H1 (cell line): Measurements from ENCODE around the gene VOPP1. TPM values are rescaled to one million over a fixed set of nuclear protein-coding genes. Genes with fewer than 3 reads are reported as not detected.
"Not testable (repeated sequence)": the region's sequence is repeated elsewhere in the genome, so short reads cannot be mapped to it uniquely, and the experiment has no call there.

ENCODE experiments used
- CTCF ChIA-PET: fragments of 300-600 bp; sonication (Branson Sonifier 250); formaldehyde crosslinking; loops from one replicate; lab custom pipeline; 2021; ENCODE audit not compliant: partially characterized antibody; lab: Charles Lee
- POLR2A ChIA-PET: fragments of 300-600 bp; sonication (Branson Sonifier 250); formaldehyde crosslinking; loops from one replicate; lab custom pipeline; 2021; ENCODE audit warnings: inconsistent platforms; ENCODE audit not compliant: partially characterized antibody; lab: Charles Lee
- DNase-seq, 2 experiments: peaks; one replicate each; pipeline versions ENCODE4 v3.0.0 to v3.0.0-alpha.2; 2010 to 2022; ENCODE audit warnings: low spot score in 2 of 2, low read depth in 1 of 2, mixed read lengths in 1 of 2
- FAIRE-seq: peaks from 2 replicates; lab custom pipeline; 2011; peaks lifted over from hg19 to GRCh38; lab: Jason Lieb, UNC
- H2AFZ ChIP-seq: 2 replicates; pipeline ENCODE4 v1.8.1; 2012; ENCODE audit warnings: low read length, inconsistent platforms
- H2AK5ac ChIP-seq: 2 replicates; pipeline ENCODE4 v1.6.1; 2013; ENCODE audit warnings: low read depth, low read length
- H2BK120ac ChIP-seq: replicated peaks from 2 replicates; pipeline ENCODE3; 2013; ENCODE audit warnings: low read depth, low read length, inconsistent platforms
- H2BK12ac ChIP-seq: 2 replicates; pipeline ENCODE4 v1.6.1; 2013; ENCODE audit warnings: low read depth, low read length
- H2BK15ac ChIP-seq: 2 replicates; pipeline ENCODE4 v1.6.1; 2013; ENCODE audit warnings: low read length
- H2BK20ac ChIP-seq: 2 replicates; pipeline ENCODE4 v1.6.1; 2013; ENCODE audit warnings: low read length
- H2BK5ac ChIP-seq: 2 replicates; pipeline ENCODE4 v1.6.1; 2013; ENCODE audit warnings: low read depth, low read length
- H3K14ac ChIP-seq: 2 replicates; pipeline ENCODE4 v1.6.1; 2013; ENCODE audit warnings: inconsistent platforms; ENCODE audit not compliant: insufficient read length
- H3K18ac ChIP-seq: 2 replicates; pipeline ENCODE4 v1.6.1; 2013; ENCODE audit warnings: low read length; ENCODE audit errors: extremely low read depth
- H3K23ac ChIP-seq: 2 replicates; pipeline ENCODE4 v1.6.1; 2013; ENCODE audit warnings: inconsistent platforms; ENCODE audit not compliant: insufficient read length
- H3K23me2 ChIP-seq: 2 replicates; pipeline ENCODE4 v1.6.1; 2013; ENCODE audit warnings: low read depth, low read length
- H3K27ac ChIP-seq: 2 replicates; pipeline ENCODE4 v1.6.1; 2011; ENCODE audit warnings: low read depth, low read length, inconsistent platforms
- H3K27me3 ChIP-seq, 4 experiments: replicated peaks in 1 of 4; 1 replicate in 1 of 4; 2 replicates in 3 of 4; pipeline versions ENCODE4 v1.6.1 to v1.8.1; 2011 to 2013; ENCODE audit warnings: low read length in 3 of 4, mild to moderate bottlenecking in 3 of 4, inconsistent platforms in 2 of 4, mixed read lengths in 2 of 4, moderate library complexity in 1 of 4; ENCODE audit not compliant: control insufficient read depth in 3 of 4, insufficient read depth in 3 of 4; ENCODE audit errors: extremely low read depth in 1 of 4
- H3K36me3 ChIP-seq, 4 experiments: 2 replicates each; pipeline versions ENCODE4 v1.6.1 to v1.8.1; 2011 to 2013; ENCODE audit warnings: mild to moderate bottlenecking in 4 of 4, low read length in 3 of 4, moderate library complexity in 2 of 4, control low read depth in 1 of 4, inconsistent platforms in 1 of 4; ENCODE audit not compliant: insufficient read depth in 4 of 4, control insufficient read depth in 2 of 4
- H3K4ac ChIP-seq: replicated peaks from 2 replicates; pipeline ENCODE3; 2013; ENCODE audit warnings: low read length, low read depth, mixed read lengths, inconsistent platforms; ENCODE audit not compliant: insufficient read length
- H3K4me1 ChIP-seq, 4 experiments: replicated peaks in 1 of 4; 1 replicate in 1 of 4; 2 replicates in 3 of 4; pipeline versions ENCODE4 v1.6.1 to v1.8.1; 2011 to 2013; ENCODE audit warnings: low read length in 3 of 4, inconsistent platforms in 2 of 4, mixed read lengths in 1 of 4; ENCODE audit not compliant: insufficient read depth in 4 of 4, control insufficient read depth in 3 of 4
- H3K4me2 ChIP-seq, 2 experiments: 2 replicates each; pipeline versions ENCODE4 v1.6.1 to v1.8.1; 2011 to 2013; ENCODE audit warnings: low read depth in 2 of 2, low read length in 2 of 2, control low read depth in 1 of 2, inconsistent platforms in 1 of 2, mild to moderate bottlenecking in 1 of 2; ENCODE audit not compliant: insufficient read depth in 1 of 2
- H3K4me3 ChIP-seq, 4 experiments: fragments of 200-600, 300-600 bp in 1 of 4; sonication (generic), shearing (Covaris generic), sonication (Bioruptor Twin) in 1 of 4; 2 replicates each; pipeline versions ENCODE4 v1.5.1 to v1.8.1; 2011 to 2016; ENCODE audit warnings: low read length in 4 of 4, low read depth in 3 of 4, control low read depth in 2 of 4, inconsistent platforms in 2 of 4, mild to moderate bottlenecking in 2 of 4, mixed read lengths in 1 of 4, moderate library complexity in 1 of 4; ENCODE audit not compliant: insufficient read depth in 2 of 4; ENCODE audit errors: extremely low read depth in 1 of 4
- H3K56ac ChIP-seq: replicated peaks from 2 replicates; pipeline ENCODE3; 2013; ENCODE audit warnings: low read depth, mild to moderate bottlenecking, mixed read lengths, low read length, inconsistent platforms; ENCODE audit not compliant: insufficient read length
- H3K79me1 ChIP-seq: 2 replicates; pipeline ENCODE4 v1.6.1; 2013; ENCODE audit warnings: low read depth, low read length, control low read depth
- H3K79me2 ChIP-seq, 2 experiments: 2 replicates each; pipeline versions ENCODE4 v1.6.1 to v1.8.1; 2012 to 2013; ENCODE audit warnings: low read length in 2 of 2, mild to moderate bottlenecking in 2 of 2, inconsistent platforms in 1 of 2; ENCODE audit not compliant: insufficient read depth in 2 of 2, control insufficient read depth in 1 of 2
- H3K9ac ChIP-seq, 4 experiments: replicated peaks in 1 of 4; 1 replicate in 1 of 4; 2 replicates in 3 of 4; pipeline versions ENCODE4 v1.6.1 to v1.8.1; 2011 to 2013; ENCODE audit warnings: low read depth in 3 of 4, low read length in 3 of 4, control low read depth in 2 of 4, mild to moderate bottlenecking in 2 of 4, moderate library complexity in 2 of 4, inconsistent platforms in 1 of 4; ENCODE audit errors: extremely low read depth in 1 of 4
- H3K9me3 ChIP-seq, 2 experiments: 2 replicates each; pipeline versions ENCODE4 v1.6.1 to v1.8.1; 2012 to 2013; ENCODE audit warnings: mild to moderate bottlenecking in 2 of 2, moderate library complexity in 2 of 2, control low read depth in 1 of 2, inconsistent platforms in 1 of 2, low read depth in 1 of 2, low read length in 1 of 2, mixed read lengths in 1 of 2; ENCODE audit not compliant: insufficient read depth in 2 of 2
- H4K20me1 ChIP-seq, 2 experiments: replicated peaks in 1 of 2; 2 replicates each; pipeline versions ENCODE3 to v1.8.1; 2011 to 2013; ENCODE audit warnings: inconsistent platforms in 2 of 2, low read length in 2 of 2, mild to moderate bottlenecking in 1 of 2; ENCODE audit not compliant: insufficient read depth in 2 of 2, control insufficient read depth in 1 of 2
- H4K5ac ChIP-seq: 2 replicates; pipeline ENCODE4 v1.6.1; 2013; ENCODE audit warnings: low read length, low read depth, mixed read lengths, inconsistent platforms; ENCODE audit not compliant: insufficient read length
- H4K8ac ChIP-seq: 2 replicates; pipeline ENCODE4 v1.8.0; 2013; ENCODE audit warnings: mild to moderate bottlenecking, moderate library complexity, low read length, inconsistent platforms; ENCODE audit not compliant: insufficient read depth; ENCODE audit errors: extremely low read depth
- H4K91ac ChIP-seq: replicated peaks from 2 replicates; pipeline ENCODE3; 2013; ENCODE audit warnings: low read length, mixed read lengths, inconsistent platforms; ENCODE audit not compliant: insufficient read length
- WGBS, 2 experiments: shearing (Covaris generic) in 1 of 2; methylation state at CpG; one replicate each; pipeline versions ENCODE4 v1.1.6 to v1.1.7; 2013 to 2015; ENCODE audit warnings: low lambda C conversion rate in 2 of 2, mixed read lengths in 2 of 2, inconsistent platforms in 1 of 2, low coverage in 1 of 2, missing lambda C conversion rate in 1 of 2; ENCODE audit not compliant: insufficient replicate concordance in 2 of 2, insufficient coverage in 1 of 2, insufficient read length in 1 of 2; ENCODE audit errors: extremely low coverage in 1 of 2, missing lambda C conversion rate in 1 of 2; 5-methylcytosine and 5-hydroxymethylcytosine counted together
- polyA plus RNA-seq, 7 experiments: library from polyadenylated mRNA; depleted of rRNA in 3 of 7; stranded (reverse) in 5 of 7; unstranded in 2 of 7; fragments of >200 nt in 5 of 7; fragments of 200-250 nt in 2 of 7; gene quantifications; 1 replicate in 5 of 7; 2 replicates in 1 of 7; 4 replicates in 1 of 7; pipeline versions ENCODE4 v1.2.1 to v1.2.3, GENCODE V29; 2011 to 2013; ENCODE audit warnings: missing spikeins in 2 of 7, mixed read lengths in 2 of 7
- total RNA-seq: library from RNA; stranded (reverse); fragmentation: NEBNext Ultra II Directional; extraction: Animal tissue kit (Norgen Biotek cat#: 25700); gene quantifications from 2 replicates; pipeline ENCODE4 v1.2.1, GENCODE V29; 2021

VOPP1 gene
- total and polyA plus RNA-seq, 2 of the 8 experiments (the other 6 are each of a cell fraction or from before 2014, with no cell fraction given): 44.7 to 83.0 TPM

GRCh38 chr7:55609726-55610125 lies 37.4 kb upstream of the VOPP1 start:
- H2BK120ac ChIP-seq, H3K9ac ChIP-seq, H3K27me3 ChIP-seq, H3K79me1 ChIP-seq, H2BK12ac ChIP-seq, H2BK15ac ChIP-seq, H2AFZ ChIP-seq, CTCF ChIA-PET, H3K56ac ChIP-seq, H4K20me1 ChIP-seq, H2BK20ac ChIP-seq, DNase-seq, H2AK5ac ChIP-seq, H4K91ac ChIP-seq, H3K18ac ChIP-seq, H3K4ac ChIP-seq, H3K14ac ChIP-seq, POLR2A ChIA-PET, H3K79me2 ChIP-seq, H4K5ac ChIP-seq, H3K9me3 ChIP-seq, H3K27ac ChIP-seq, H3K4me1 ChIP-seq, H3K23me2 ChIP-seq, H3K4me2 ChIP-seq, H2BK5ac ChIP-seq, H4K8ac ChIP-seq, FAIRE-seq, H3K23ac ChIP-seq, H3K36me3 ChIP-seq, H3K4me3 ChIP-seq: not testable (repeated sequence)
- 80% methylated on average over 1 of the region's 1 CpG; no CpG with 5 or more reads in 1 of the 2 experiments for WGBS, 2 experiments

- H3K18ac ChIP-seq, H3K36me3 ChIP-seq, H3K9ac ChIP-seq, H3K9me3 ChIP-seq, H3K4ac ChIP-seq, H2BK15ac ChIP-seq, H4K91ac ChIP-seq, CTCF ChIA-PET, H4K20me1 ChIP-seq, H2BK5ac ChIP-seq, H3K23ac ChIP-seq, H3K4me3 ChIP-seq, DNase-seq, POLR2A ChIA-PET, H2AFZ ChIP-seq, H3K4me2 ChIP-seq, H3K56ac ChIP-seq, H2AK5ac ChIP-seq, H3K79me2 ChIP-seq, H3K27me3 ChIP-seq, H3K14ac ChIP-seq, H2BK120ac ChIP-seq, H3K79me1 ChIP-seq, H3K4me1 ChIP-seq, H3K23me2 ChIP-seq, H4K8ac ChIP-seq, H3K27ac ChIP-seq, H2BK12ac ChIP-seq, H4K5ac ChIP-seq, FAIRE-seq, H2BK20ac ChIP-seq: not testable (repeated sequence)
Measured at GRCh38 chr7:55605661-55606060, 33.4 kb upstream of the VOPP1 start.
